Stimulated activated naive CD8-positive, alpha-beta T cell treated with anti-CD3 and anti-CD28 coated beads, Interleukin-15, Interleukin-2, amounts not matched to agents 100 ng/mL and 50 ng/mL, for 24 hours (primary cell): Measurements from ENCODE around the gene AOAH.

ENCODE experiments used
- H3K27ac Mint-ChIP-seq: one replicate; pipeline ENCODE4 v1.8.0; 2021; ENCODE audit warnings: mild to moderate bottlenecking, mixed read lengths
- H3K27me3 Mint-ChIP-seq: one replicate; pipeline ENCODE4 v1.8.0; 2021; ENCODE audit warnings: mixed read lengths
- H3K36me3 Mint-ChIP-seq: one replicate; pipeline ENCODE4 v1.8.0; 2021; ENCODE audit warnings: low read depth, mixed read lengths
- H3K4me1 Mint-ChIP-seq: one replicate; pipeline ENCODE4 v1.8.0; 2021; ENCODE audit warnings: low read depth, mixed read lengths
- H3K4me3 Mint-ChIP-seq: one replicate; pipeline ENCODE4 v1.8.0; 2021; ENCODE audit warnings: mild to moderate bottlenecking, mixed read lengths
- H3K9me3 Mint-ChIP-seq: one replicate; pipeline ENCODE4 v1.8.0; 2021; ENCODE audit warnings: mixed read lengths

The AOAH gene

GRCh38 chr7:36690514-36691187, 33.6 kb downstream of the AOAH start:
- Mint-ChIP-seq H3K4me1 (peaks cover 64% of the 10 kb centered on the region), H3K27ac (peak overlapping the region; percentile 91), H3K9me3 (no peaks in the 10 kb centered on the region), H3K4me3 (peak overlapping the region; percentile 63), H3K36me3 (peaks cover 7% of the 10 kb centered on the region), H3K27me3 (no peaks in the 10 kb centered on the region)

DNA sequence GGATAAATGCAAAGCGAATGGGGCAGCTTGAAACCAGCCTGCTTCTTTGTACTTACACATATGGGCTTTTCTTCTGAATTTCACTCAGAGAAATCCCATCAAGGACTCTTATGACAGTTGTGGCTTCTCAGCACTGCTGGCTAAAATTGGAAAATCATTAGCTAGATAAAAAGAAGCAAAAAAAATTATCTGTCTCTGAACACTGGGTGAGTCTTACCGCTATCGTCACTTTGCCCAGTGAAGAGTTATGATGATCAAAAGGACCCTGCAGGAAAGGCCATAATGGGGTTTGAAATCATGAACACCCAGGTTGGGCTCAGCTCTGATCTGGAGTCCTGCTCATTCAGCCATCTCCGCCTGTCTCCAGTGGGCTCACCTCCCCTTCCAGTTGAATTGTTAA, 34.3 kb downstream of the AOAH start:
- peaks cover 12% of the 10 kb centered on the region for H3K36me3 Mint-ChIP-seq
- H3K9me3 Mint-ChIP-seq, result no peaks in the 10 kb centered on the region
- peak overlapping the region; percentile 63 for H3K4me3 Mint-ChIP-seq
- H3K4me1 Mint-ChIP-seq, result peaks cover 70% of the 10 kb centered on the region
- peak overlapping the region; percentile 91 for H3K27ac Mint-ChIP-seq
- H3K27me3 Mint-ChIP-seq, result no peaks in the 10 kb centered on the region

DNA sequence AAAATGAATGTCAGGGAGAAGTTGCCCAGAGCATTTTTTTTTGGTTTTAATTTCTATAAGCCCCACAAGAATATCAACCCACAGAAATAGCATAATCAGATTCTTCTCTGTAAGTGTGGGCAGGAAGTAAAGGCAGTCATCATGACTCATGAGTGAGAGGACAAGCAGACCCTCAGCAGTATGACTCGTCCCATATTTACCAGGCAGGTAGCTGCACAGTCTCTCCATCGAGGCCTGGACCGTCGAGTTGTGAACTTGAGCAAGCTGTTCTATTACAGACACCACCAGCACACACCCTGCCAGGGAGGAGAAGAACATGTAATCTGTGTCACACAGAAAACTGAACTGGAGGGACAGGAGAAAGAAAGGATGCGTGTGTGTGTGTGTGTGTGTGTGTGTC, 37.8 kb downstream of the AOAH start:
- Mint-ChIP-seq H3K27me3 (no peaks in the 10 kb centered on the region), H3K4me1 (peaks cover 92% of the 10 kb centered on the region), H3K36me3 (peaks cover 10% of the 10 kb centered on the region), H3K9me3 (no peaks in the 10 kb centered on the region), H3K27ac (peak overlapping the region; percentile 95), H3K4me3 (peak overlapping the region; percentile 67)

DNA sequence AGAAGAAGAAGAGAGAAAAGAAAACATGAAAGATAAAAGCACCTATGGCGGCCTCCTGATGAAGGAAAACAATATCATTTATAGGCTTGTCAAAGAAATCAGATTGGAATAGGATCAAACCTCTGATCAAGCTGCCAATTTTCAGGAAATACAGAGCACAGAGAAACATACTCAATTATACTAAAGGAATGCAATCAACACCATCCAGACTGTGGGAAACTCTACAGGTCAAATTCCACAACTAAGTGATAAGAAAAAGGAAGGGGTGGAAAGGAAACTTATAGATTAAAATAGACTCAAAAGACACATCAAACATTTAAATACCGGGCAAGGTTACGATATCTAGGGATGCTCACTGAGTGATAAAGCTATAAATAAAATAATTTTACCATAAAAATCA, 39.3 kb downstream of the AOAH start:
- Mint-ChIP-seq H3K27ac (peak overlapping the region; percentile 82), H3K9me3 (no peaks in the 10 kb centered on the region), H3K4me3 (peak overlapping the region; percentile 28), H3K27me3 (no peaks in the 10 kb centered on the region), H3K36me3 (peaks cover 21% of the 10 kb centered on the region), H3K4me1 (peaks cover 92% of the 10 kb centered on the region)

DNA sequence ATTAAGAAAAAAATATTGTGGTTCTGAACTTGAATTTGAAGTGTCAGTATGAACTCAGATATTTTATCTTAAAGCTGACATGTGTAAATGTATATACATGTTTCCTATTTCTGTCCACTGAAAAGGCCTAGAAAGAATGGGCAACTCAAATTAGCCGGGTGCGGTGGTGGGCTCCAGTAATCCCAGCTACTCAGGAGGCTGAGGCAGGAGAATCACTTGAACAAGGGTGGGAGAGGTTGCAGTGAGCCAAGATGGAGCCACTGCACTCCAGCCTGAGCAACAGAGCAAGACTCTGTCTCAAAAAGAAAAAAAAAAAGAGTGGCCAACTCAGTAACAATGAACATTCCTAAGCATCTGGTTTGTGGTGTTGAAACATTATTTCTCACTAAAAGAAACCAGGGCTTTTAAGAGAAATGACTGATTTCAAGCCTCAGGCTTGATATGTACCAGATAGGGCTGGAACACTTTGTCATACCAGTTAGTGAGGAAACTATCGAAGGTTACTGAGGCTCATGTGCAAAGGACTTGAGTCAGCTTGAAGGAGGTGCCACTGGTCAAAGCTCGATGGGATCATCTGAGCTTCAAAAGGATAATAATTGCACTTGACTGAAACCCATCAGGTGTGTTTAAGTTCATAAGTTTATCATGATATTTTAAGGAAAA, 40.5 kb downstream of the AOAH start:
- no peaks in the 10 kb centered on the region for H3K27me3 Mint-ChIP-seq
- peak overlapping the region; percentile 17 for H3K4me3 Mint-ChIP-seq
- H3K36me3 Mint-ChIP-seq, result peaks cover 24% of the 10 kb centered on the region
- peak overlapping the region; percentile 95 for H3K27ac Mint-ChIP-seq
- no peaks in the 10 kb centered on the region for H3K9me3 Mint-ChIP-seq
- H3K4me1 Mint-ChIP-seq, result peaks cover 88% of the 10 kb centered on the region

- Mint-ChIP-seq H3K4me1 (peaks cover 95% of the 10 kb centered on the region), H3K27me3 (no peaks in the 10 kb centered on the region), H3K9me3 (no peaks in the 10 kb centered on the region), H3K27ac (peak overlapping the region; percentile 95), H3K4me3 (no peak overlapping the region), H3K36me3 (peaks cover 24% of the 10 kb centered on the region)
Observed at GRCh38 chr7:36683111-36683510, 41.2 kb downstream of the AOAH start.

- peak overlapping the region; percentile 50 for H3K27ac Mint-ChIP-seq
- H3K4me1 Mint-ChIP-seq, result peaks cover 96% of the 10 kb centered on the region
- no peaks in the 10 kb centered on the region for H3K9me3 Mint-ChIP-seq
- no peak overlapping the region for H3K4me3 Mint-ChIP-seq
- H3K36me3 Mint-ChIP-seq, result peaks cover 24% of the 10 kb centered on the region
- no peaks in the 10 kb centered on the region for H3K27me3 Mint-ChIP-seq
Observed at GRCh38 chr7:36682102-36682501, 42.2 kb downstream of the AOAH start.

- Mint-ChIP-seq H3K9me3 (no peaks in the 10 kb centered on the region), H3K4me1 (peaks cover 87% of the 10 kb centered on the region)
Observed at GRCh38 chr7:36677769-36678437, 46.4 kb downstream of the AOAH start.

DNA sequence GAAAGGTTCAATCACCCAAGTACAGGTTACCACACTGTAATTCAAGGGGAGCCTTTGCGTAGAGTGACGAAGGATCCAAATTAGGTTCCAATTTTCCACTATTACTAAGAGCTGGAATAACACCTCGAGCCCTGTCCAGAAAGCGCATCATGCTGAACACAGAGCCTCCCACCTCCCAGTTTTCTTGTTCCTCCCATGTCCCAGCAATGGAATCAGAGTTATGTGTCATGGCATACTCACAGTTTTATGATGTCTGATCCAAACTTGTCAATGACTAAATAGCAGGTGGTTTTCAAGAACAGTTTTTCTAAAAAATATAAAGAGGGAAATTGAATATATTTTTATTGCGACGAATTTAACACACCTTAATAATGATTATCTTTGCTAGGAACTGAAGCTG, 50.6 kb downstream of the AOAH start:
- no peak overlapping the region for H3K4me3 Mint-ChIP-seq
- peaks cover 75% of the 10 kb centered on the region for H3K4me1 Mint-ChIP-seq
- peaks cover 20% of the 10 kb centered on the region for H3K36me3 Mint-ChIP-seq
- H3K27ac Mint-ChIP-seq, result no peak overlapping the region
- H3K9me3 Mint-ChIP-seq, result no peaks in the 10 kb centered on the region
- H3K27me3 Mint-ChIP-seq, result no peaks in the 10 kb centered on the region

More at GRCh38 chr7:36677769-36678437, 46.4 kb downstream of the AOAH start:
- peak overlapping the region; percentile 69 for H3K4me3 Mint-ChIP-seq
- no peaks in the 10 kb centered on the region for H3K27me3 Mint-ChIP-seq
- H3K27ac Mint-ChIP-seq, result peak overlapping the region; percentile 96
- H3K36me3 Mint-ChIP-seq, result peaks cover 30% of the 10 kb centered on the region

- Mint-ChIP-seq H3K4me3 (no peak overlapping the region), H3K4me1 (peaks cover 70% of the 10 kb centered on the region), H3K9me3 (no peaks in the 10 kb centered on the region), H3K27ac (peak overlapping the region; percentile 2), H3K27me3 (no peaks in the 10 kb centered on the region), H3K36me3 (peaks cover 17% of the 10 kb centered on the region)
Observed at GRCh38 chr7:36671432-36671829, 52.9 kb downstream of the AOAH start.

DNA sequence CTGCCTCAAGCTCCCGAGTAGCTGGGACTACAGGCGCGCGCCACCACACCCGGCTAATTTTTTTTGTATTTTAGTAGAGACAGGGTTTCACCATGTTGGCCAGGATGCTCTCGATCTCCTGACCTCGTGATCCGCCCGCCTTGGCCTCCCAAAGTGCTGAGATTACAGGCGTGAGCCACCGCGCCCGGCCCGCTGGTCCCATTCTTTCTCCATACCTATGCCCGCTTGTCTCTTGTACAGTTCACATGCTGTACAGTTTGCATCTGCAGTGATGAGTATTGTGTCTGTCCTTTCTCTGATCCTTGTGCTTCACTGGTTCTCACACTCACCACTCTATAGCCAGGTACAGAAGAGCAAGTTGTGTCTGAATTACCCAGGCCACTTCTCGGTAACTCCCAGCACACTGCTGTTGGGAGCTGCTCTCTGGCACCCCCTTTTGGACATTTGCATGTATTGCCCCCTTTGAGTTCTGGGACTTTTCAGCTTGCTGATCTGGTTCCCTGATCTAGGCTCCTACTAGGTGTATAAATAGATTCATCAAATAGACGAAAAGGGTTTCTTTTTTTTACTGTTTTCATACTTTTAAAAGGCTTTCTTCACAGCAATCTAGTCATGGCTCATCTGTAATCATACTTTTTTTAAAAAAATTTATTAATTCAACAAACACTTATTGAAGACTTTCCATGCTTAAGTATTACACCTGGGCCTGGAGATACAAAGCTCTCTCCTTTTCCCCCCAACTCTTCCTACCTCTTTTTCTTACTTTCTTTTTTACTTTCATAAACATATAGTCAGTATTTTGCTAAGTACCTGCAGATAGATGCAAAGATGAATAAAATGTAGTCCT, 53.5 kb downstream of the AOAH start:
- Mint-ChIP-seq H3K9me3 (no peaks in the 10 kb centered on the region), H3K27ac (peak overlapping the region; percentile 83), H3K4me1 (peaks cover 64% of the 10 kb centered on the region), H3K4me3 (peak overlapping the region; percentile 32), H3K27me3 (no peaks in the 10 kb centered on the region), H3K36me3 (peaks cover 14% of the 10 kb centered on the region)

- peaks cover 4% of the 10 kb centered on the region for H3K36me3 Mint-ChIP-seq
- H3K9me3 Mint-ChIP-seq, result peaks cover 7% of the 10 kb centered on the region
- no peaks in the 10 kb centered on the region for H3K27me3 Mint-ChIP-seq
- no peak overlapping the region for H3K4me3 Mint-ChIP-seq
- peak overlapping the region; percentile 22 for H3K27ac Mint-ChIP-seq
- peaks cover 50% of the 10 kb centered on the region for H3K4me1 Mint-ChIP-seq
Observed at GRCh38 chr7:36668750-36669149, 55.5 kb downstream of the AOAH start.

GRCh38 chr7:36668080-36668479, 56.2 kb downstream of the AOAH start:
- Mint-ChIP-seq H3K9me3 (peaks cover 7% of the 10 kb centered on the region), H3K4me1 (peaks cover 44% of the 10 kb centered on the region), H3K36me3 (peaks cover 4% of the 10 kb centered on the region), H3K27me3 (no peaks in the 10 kb centered on the region), H3K27ac (no peak overlapping the region), H3K4me3 (no peak overlapping the region)

DNA sequence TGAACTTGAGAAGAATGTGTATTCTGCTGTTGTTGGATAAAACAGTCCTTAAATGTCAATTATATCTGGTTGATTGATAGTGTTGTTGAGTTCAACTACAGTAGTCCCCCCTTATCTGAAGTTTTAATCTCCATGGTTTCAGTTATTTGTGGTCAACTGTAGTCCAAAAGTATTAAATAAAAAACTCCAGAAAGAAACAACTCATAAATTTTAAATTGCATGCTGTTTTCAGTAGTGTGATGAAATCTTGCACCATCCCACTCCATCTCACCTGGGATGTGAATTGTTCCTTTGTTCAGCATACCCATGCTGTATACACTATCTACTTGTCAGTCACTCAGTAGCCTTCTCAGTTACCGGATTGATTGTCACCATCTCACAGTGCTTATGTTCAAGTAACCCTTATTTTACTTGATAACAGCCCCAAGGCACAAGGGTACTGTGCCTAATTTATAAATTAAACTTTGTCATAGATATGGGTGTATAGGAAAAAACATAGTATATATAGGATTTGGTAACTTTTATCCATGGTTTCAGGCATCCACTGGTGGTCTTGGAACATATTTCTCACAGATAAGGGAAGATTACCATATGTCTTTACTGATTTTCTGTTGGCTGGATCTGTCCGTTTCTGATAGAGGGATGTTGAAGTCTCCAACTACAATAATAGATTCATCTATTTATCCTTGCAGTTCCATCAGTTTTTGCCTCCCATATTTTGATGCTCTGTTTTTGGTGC, 57.1 kb downstream of the AOAH start:
- Mint-ChIP-seq H3K27ac (peak overlapping the region; percentile 15), H3K4me1 (peaks cover 44% of the 10 kb centered on the region)

More for the DNA sequence above, 57.1 kb downstream of the AOAH start:
- peaks cover 4% of the 10 kb centered on the region for H3K36me3 Mint-ChIP-seq
- H3K4me3 Mint-ChIP-seq, result no peak overlapping the region
- H3K9me3 Mint-ChIP-seq, result peaks cover 7% of the 10 kb centered on the region
- no peaks in the 10 kb centered on the region for H3K27me3 Mint-ChIP-seq
